Inferior parietal cortex (tissue), 1 donor: ENCODE results near the gene ATG7.
"Not testable (repeated sequence)": the region's sequence is repeated elsewhere in the genome, so short reads cannot be mapped to it uniquely, and the experiment has no call there.

ENCODE experiments used
- DNase-seq: peaks from one replicate; pipeline ENCODE4 v3.0.0-alpha.2; 2016; ENCODE audit errors: extremely low spot score

The ATG7 gene

GRCh38 chr3:11431319-11431718 lies 159.1 kb downstream of the ATG7 start:
- no peak for DNase-seq

GRCh38 chr3:11434017-11434526 lies 161.9 kb downstream of the ATG7 start:
- peak; percentile 60 for DNase-seq

GRCh38 chr3:11434563-11435096 lies 162.4 kb downstream of the ATG7 start:
- DNase-seq: peak; percentile 19

GRCh38 chr3:11435440-11436165 lies 163.4 kb downstream of the ATG7 start:
- no peak for DNase-seq

- no peak for DNase-seq
Observed at GRCh38 chr3:11436775-11437174, 164.6 kb downstream of the ATG7 start.

GRCh38 chr3:11437506-11437905 lies 165.3 kb downstream of the ATG7 start:
- DNase-seq: no peak

GRCh38 chr3:11438646-11439045 lies 166.4 kb downstream of the ATG7 start:
- no peak for DNase-seq

GRCh38 chr3:11441346-11441745 lies 169.1 kb downstream of the ATG7 start:
- DNase-seq: not testable (repeated sequence)

- no peak for DNase-seq
Observed at GRCh38 chr3:11444404-11444803, 172.2 kb downstream of the ATG7 start.

- not testable (repeated sequence) for DNase-seq
Observed at GRCh38 chr3:11445193-11445592, 173.0 kb downstream of the ATG7 start.

- no peak for DNase-seq
Observed at GRCh38 chr3:11445883-11446282, 173.7 kb downstream of the ATG7 start.

GRCh38 chr3:11447584-11448200 lies 175.5 kb downstream of the ATG7 start:
- DNase-seq: no peak

- no peak for DNase-seq
Observed at GRCh38 chr3:11450015-11450414, 177.8 kb downstream of the ATG7 start.

GRCh38 chr3:11452312-11452711 lies 180.1 kb downstream of the ATG7 start:
- DNase-seq: no peak

GRCh38 chr3:11452885-11453847 lies 181.0 kb downstream of the ATG7 start:
- peak; percentile 68 for DNase-seq

- no peak for DNase-seq
Observed at GRCh38 chr3:11455956-11456355, 183.8 kb downstream of the ATG7 start.

GRCh38 chr3:11457135-11457534 lies 184.9 kb downstream of the ATG7 start:
- DNase-seq: no peak

GRCh38 chr3:11459186-11459824 lies 187.1 kb downstream of the ATG7 start:
- no peak for DNase-seq

GRCh38 chr3:11461226-11461625 lies 189.0 kb downstream of the ATG7 start:
- DNase-seq: no peak

- not testable (repeated sequence) for DNase-seq
Observed at GRCh38 chr3:11462673-11463072, 190.5 kb downstream of the ATG7 start.

- DNase-seq: no peak
Observed at GRCh38 chr3:11463591-11463990, 191.4 kb downstream of the ATG7 start.
